BJ (cell line): ENCODE data around the gene TNS3. TPM values are rescaled to one million over a fixed set of nuclear protein-coding genes. Genes with fewer than 3 reads are reported as not detected.

ENCODE experiments used
- CTCF ChIA-PET: fragments of 350-600 bp; formaldehyde crosslinking; extraction: SDS; loops from one replicate; lab custom pipeline; 2021; ENCODE audit warnings: antibody characterized with exemption, inconsistent platforms; lab: Yijun Ruan, JAX
- POLR2A ChIA-PET: fragments of 300-600 bp; sonication (Branson Sonifier 250); formaldehyde crosslinking; extraction: SDS; loops from one replicate; lab custom pipeline; 2021; ENCODE audit warnings: antibody characterized with exemption; lab: Charles Lee
- DNase-seq: peaks from one replicate; pipeline ENCODE4 v3.0.0-alpha.2; 2011; ENCODE audit warnings: low read depth
- H3K27me3 ChIP-seq: 2 replicates; pipeline ENCODE4 v1.6.0; 2011; ENCODE audit warnings: low read length; ENCODE audit not compliant: control insufficient read depth, insufficient read depth
- H3K36me3 ChIP-seq: 2 replicates; pipeline ENCODE4 v1.5.1; 2011; ENCODE audit warnings: low read length; ENCODE audit not compliant: control insufficient read depth, insufficient read depth
- H3K4me3 ChIP-seq: 2 replicates; pipeline ENCODE4 v1.5.1; 2011; ENCODE audit warnings: low read depth, mild to moderate bottlenecking, control low read depth, low read length
- polyA plus RNA-seq: library from polyadenylated mRNA; depleted of rRNA; stranded (reverse); fragments of >200 nt; gene quantifications from 2 replicates; pipeline ENCODE4 v1.2.3, GENCODE V29; 2011
- TF ChIP-seq, protein P1 (sequence below): IDR thresholded peaks from 2 replicates; pipeline ENCODE4 v1.5.1; 2011; ENCODE audit warnings: low read depth, mild to moderate bottlenecking, control low read depth, inconsistent platforms, low read length, moderate library complexity; ENCODE audit not compliant: insufficient read depth

Gene TNS3
- polyA plus RNA-seq, 1 experiment: 126 TPM

GRCh38 chr7:47420122-47420780, 161.7 kb downstream of the TNS3 start:
- POLR2A ChIA-PET: no interaction called here
- no peak for DNase-seq
- H3K36me3 ChIP-seq: peaks cover 52% of the 10 kb centered on the region

GRCh38 chr7:47419471-47419870, 162.4 kb downstream of the TNS3 start:
- TF ChIP-seq, protein P1, sequence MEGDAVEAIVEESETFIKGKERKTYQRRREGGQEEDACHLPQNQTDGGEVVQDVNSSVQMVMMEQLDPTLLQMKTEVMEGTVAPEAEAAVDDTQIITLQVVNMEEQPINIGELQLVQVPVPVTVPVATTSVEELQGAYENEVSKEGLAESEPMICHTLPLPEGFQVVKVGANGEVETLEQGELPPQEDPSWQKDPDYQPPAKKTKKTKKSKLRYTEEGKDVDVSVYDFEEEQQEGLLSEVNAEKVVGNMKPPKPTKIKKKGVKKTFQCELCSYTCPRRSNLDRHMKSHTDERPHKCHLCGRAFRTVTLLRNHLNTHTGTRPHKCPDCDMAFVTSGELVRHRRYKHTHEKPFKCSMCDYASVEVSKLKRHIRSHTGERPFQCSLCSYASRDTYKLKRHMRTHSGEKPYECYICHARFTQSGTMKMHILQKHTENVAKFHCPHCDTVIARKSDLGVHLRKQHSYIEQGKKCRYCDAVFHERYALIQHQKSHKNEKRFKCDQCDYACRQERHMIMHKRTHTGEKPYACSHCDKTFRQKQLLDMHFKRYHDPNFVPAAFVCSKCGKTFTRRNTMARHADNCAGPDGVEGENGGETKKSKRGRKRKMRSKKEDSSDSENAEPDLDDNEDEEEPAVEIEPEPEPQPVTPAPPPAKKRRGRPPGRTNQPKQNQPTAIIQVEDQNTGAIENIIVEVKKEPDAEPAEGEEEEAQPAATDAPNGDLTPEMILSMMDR: no peak
- POLR2A ChIA-PET: no interaction called here
- CTCF ChIA-PET: interaction anchor here (1.2 kb wide), 1 partner anchor 14 kb away, joined by 4 read pairs; no protein-coding TSS in a partner anchor
- H3K4me3 ChIP-seq: no peak overlapping the region
- H3K36me3 ChIP-seq: peaks cover 57% of the 10 kb centered on the region
- DNase-seq: no peak
- H3K27me3 ChIP-seq: no peaks in the 10 kb centered on the region

More at GRCh38 chr7:47420122-47420780, 161.7 kb downstream of the TNS3 start:
- TF ChIP-seq, protein P1: no peak
- H3K4me3 ChIP-seq: no peak overlapping the region
- no peaks in the 10 kb centered on the region for H3K27me3 ChIP-seq
- CTCF ChIA-PET: interaction anchor here (1.2 kb wide), 1 partner anchor 13 kb away, joined by 4 read pairs; no protein-coding TSS in a partner anchor

DNA sequence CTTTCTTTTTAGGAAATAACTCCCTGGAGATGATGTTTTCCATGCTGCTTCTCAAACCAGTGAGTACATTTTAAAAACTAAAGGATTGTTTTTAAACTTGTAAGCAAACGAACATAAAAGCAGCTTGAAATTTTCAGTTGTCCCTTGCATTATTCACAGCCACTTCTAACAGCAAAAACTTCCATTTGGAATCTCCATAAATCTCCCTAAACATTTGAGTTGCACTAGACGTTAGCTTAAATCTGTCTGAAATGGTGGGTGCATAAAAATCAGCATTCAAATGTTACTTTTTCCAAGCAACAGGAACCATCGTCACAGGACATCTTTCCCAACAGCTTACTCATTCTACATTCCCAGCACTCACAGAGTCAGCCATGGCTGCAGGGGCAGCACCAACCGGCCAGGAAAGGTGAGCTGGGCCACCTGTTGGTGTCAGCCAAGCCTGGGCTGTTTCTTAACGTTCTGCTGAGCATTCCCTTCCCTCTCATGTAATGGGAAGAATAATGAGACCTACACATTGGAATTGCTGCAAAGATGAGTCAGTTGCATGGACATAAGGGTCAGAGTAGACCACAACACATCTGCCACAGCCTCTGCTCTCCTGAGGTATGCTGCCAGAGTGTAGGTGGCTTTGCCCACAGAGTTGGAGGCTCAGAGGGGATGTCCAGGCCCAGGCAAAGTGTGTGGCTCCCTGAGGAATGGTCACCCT, 163.2 kb downstream of the TNS3 start:
- ChIA-PET CTCF (interaction anchor here (0.8 to 1.3 kb wide), 3 partner anchors 9 to 520 kb away, joined by 3 to 5 read pairs (median 4); no protein-coding TSS in a partner anchor), POLR2A (interaction anchor here (0.6 kb wide), 1 partner anchor 1255 kb away, joined by 5 read pairs; no protein-coding TSS in a partner anchor)
- H3K4me3 ChIP-seq: no peak overlapping the region
- H3K27me3 ChIP-seq: no peaks in the 10 kb centered on the region
- TF ChIP-seq, protein P1: no peak
- H3K36me3 ChIP-seq: peaks cover 58% of the 10 kb centered on the region
- no peak for DNase-seq

GRCh38 chr7:47416492-47417480, 165.1 kb downstream of the TNS3 start:
- POLR2A ChIA-PET: no interaction called here
- H3K4me3 ChIP-seq: no peak overlapping the region
- H3K27me3 ChIP-seq: no peaks in the 10 kb centered on the region
- DNase-seq: no peak
- CTCF ChIA-PET: interaction anchor here (0.6 to 1.4 kb wide), 3 partner anchors 12 to 1029 kb away, joined by 3 to 5 read pairs (median 4); no protein-coding TSS in a partner anchor
- TF ChIP-seq, protein P1: no peak
- peaks cover 58% of the 10 kb centered on the region for H3K36me3 ChIP-seq
